ENCODE data around the gene TTC21A.

GRCh38 chr3:39130693-39131265 is 23.3 kb downstream of the TTC21A start:
- no peak for TF ChIP-seq ZFP30 (CRISPR knock-in tag; IDR thresholded peaks at IDR 0.05)
- no peak for TF ChIP-seq TOX (CRISPR knock-in tag; IDR thresholded peaks at IDR 0.05; ENCODE audit: borderline replicate concordance)
- no peak for TF ChIP-seq ZNF70 (CRISPR knock-in tag; IDR thresholded peaks at IDR 0.05)
- no peak for TF ChIP-seq TSHZ2 (CRISPR knock-in tag; IDR thresholded peaks at IDR 0.05)
- TF ChIP-seq, protein P1, sequence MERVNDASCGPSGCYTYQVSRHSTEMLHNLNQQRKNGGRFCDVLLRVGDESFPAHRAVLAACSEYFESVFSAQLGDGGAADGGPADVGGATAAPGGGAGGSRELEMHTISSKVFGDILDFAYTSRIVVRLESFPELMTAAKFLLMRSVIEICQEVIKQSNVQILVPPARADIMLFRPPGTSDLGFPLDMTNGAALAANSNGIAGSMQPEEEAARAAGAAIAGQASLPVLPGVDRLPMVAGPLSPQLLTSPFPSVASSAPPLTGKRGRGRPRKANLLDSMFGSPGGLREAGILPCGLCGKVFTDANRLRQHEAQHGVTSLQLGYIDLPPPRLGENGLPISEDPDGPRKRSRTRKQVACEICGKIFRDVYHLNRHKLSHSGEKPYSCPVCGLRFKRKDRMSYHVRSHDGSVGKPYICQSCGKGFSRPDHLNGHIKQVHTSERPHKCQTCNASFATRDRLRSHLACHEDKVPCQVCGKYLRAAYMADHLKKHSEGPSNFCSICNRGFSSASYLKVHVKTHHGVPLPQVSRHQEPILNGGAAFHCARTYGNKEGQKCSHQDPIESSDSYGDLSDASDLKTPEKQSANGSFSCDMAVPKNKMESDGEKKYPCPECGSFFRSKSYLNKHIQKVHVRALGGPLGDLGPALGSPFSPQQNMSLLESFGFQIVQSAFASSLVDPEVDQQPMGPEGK (CRISPR knock-in tag; IDR thresholded peaks at IDR 0.05; ENCODE audit: borderline replicate concordance): no peak
- TF ChIP-seq ARNTL (CRISPR knock-in tag; IDR thresholded peaks at IDR 0.05; ENCODE audit: borderline replicate concordance, low read depth): no peak
- TF ChIP-seq ESRRG (CRISPR knock-in tag; IDR thresholded peaks at IDR 0.05): no peak

All from SK-N-SH treated with all-trans-retinoic acid at 6 μM for 48 hours (cell line).